CD4-positive, alpha-beta T cell treated with Interleukin-21 for 1 hour (primary cell): ENCODE data around the gene CHD6.

Experiments used
- DNase-seq: peaks from one replicate; pipeline ENCODE4 v3.0.0-alpha.2; 2020

The CHD6 gene, protein sequence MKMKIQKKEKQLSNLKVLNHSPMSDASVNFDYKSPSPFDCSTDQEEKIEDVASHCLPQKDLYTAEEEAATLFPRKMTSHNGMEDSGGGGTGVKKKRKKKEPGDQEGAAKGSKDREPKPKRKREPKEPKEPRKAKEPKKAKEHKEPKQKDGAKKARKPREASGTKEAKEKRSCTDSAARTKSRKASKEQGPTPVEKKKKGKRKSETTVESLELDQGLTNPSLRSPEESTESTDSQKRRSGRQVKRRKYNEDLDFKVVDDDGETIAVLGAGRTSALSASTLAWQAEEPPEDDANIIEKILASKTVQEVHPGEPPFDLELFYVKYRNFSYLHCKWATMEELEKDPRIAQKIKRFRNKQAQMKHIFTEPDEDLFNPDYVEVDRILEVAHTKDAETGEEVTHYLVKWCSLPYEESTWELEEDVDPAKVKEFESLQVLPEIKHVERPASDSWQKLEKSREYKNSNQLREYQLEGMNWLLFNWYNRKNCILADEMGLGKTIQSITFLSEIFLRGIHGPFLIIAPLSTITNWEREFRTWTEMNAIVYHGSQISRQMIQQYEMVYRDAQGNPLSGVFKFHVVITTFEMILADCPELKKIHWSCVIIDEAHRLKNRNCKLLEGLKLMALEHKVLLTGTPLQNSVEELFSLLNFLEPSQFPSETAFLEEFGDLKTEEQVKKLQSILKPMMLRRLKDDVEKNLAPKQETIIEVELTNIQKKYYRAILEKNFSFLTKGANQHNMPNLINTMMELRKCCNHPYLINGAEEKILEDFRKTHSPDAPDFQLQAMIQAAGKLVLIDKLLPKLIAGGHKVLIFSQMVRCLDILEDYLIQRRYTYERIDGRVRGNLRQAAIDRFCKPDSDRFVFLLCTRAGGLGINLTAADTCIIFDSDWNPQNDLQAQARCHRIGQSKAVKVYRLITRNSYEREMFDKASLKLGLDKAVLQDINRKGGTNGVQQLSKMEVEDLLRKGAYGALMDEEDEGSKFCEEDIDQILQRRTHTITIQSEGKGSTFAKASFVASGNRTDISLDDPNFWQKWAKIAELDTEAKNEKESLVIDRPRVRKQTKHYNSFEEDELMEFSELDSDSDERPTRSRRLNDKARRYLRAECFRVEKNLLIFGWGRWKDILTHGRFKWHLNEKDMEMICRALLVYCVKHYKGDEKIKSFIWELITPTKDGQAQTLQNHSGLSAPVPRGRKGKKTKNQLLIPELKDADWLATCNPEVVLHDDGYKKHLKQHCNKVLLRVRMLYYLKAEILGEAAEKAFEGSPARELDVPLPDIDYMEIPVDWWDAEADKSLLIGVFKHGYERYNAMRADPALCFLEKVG (N-terminal part only)

DNA sequence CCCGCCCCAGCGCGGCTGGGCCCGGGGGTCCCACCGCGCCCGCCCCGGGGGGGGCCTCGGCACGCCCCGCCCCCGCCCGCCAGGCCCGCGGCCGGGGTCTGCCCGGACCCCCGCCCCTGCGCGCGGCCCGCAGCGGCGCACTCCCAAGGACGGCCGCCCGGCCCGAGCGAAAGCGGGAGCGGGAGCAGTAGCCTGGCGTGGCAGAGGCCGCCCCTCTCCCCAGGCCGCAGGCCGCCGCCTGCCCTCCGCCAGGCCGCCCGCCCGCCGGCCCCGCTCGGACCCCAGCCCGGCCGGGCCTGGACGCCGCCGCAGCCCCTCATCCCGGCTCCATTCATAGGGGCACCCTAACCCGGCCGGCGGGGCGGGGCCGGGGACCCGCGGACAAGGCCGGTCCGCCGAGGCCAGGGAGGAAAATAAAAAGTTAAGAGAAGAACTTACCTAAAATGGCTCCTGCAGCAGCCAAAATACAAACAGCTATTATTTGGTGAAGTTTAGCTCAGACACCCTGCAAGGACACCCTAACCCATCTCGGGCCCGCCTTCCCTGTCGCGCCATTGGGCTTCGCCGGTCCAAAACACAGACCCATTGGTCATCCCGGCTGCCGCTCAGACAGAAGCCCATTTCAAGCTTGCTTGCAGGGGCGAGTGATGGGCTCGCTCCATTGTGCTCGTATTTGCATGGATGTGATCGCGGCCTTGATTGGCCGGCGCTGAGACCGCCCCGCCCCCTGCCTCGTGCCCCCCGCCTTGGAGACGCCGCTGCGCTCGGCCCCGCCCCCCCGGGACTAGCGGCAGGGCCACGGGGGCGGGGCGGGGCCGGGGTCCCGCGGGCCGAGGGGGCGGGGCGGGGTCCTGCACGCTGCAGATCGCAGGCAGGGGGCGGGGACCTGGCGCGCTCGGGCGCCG, at the start of gene CHD6:
CHD6 (minus strand) TSS at position 476 of the 905 bp plus-strand sequence. CDS start 67,040 bp downstream, outside the sequence.
- DNase-seq: peak; percentile 100

DNA sequence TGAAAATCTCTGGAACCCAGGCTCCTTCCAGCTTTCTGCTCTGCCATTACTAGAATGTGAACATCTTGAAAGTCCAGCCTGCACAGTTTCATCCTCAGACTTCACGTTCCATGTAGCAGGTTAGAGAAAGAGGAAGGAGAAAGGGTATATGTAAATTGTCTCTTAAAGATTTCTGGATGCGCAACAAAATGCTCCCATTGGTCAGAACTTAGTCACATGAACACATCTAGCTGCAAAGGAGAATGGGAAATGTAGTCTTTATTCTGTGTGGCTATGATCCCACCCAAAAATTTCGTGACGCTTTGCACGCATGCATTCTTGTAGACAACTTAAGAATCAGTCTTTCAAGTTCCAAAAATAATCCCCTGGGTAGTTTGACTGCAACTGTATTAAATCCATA, 46.4 kb upstream of the CHD6 start:
- peak; percentile 2 for DNase-seq

GRCh38 chr20:41657655-41658054, 39.5 kb upstream of the CHD6 start:
- no peak for DNase-seq

DNA sequence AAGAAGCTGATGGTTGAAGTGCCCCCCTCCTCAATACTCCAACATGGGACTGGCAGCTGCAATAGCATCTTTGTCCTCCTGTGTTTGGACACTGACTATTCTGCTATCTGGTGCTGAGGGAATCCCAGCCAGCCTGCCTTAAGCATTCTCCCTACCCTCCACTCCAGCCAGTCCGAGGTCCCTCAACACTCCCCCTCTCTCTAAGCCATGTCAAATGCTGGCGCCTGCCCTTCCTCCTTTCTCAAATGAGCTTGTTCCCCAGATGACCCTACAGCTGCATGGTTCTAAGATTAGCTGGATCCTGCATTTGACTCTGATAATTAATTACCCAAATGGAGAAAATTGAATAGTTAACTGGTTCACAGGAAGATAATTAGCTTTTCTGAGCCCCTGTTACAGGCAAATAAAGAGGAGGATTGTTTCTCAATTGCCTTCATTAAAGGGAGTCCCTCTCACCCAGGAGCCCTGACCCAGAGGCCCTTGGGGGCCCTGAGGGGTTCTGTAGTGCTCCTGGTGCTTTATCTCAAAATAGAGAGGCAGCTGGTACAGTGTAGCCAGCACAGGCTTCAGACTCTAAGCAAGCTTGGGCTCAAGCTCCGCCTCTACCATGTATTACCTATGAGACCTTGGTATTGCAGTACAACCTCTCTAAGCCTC, 37.9 kb upstream of the CHD6 start:
- DNase-seq: no peak

GRCh38 chr20:41654884-41655283, 36.7 kb upstream of the CHD6 start:
- no peak for DNase-seq

DNA sequence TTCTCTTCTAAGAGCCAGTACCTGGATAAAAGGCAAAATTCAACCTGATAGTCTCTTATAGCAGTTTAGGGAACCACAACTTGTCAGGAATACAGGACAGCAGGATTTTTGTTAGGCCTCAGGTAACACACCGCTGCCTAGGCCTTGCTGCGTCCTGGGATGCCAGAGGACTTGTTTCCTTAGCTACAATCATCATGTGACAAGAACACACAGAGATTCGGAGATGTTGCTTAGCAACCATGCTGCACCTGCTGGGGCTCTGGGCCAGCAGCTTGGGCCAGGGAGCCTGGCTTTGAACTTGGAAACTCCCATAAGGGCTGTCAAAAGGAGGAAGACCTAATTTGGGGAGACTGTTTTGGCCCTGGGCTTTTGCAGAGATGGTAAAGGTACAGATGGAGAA, 36.1 kb upstream of the CHD6 start:
- no peak for DNase-seq

DNA sequence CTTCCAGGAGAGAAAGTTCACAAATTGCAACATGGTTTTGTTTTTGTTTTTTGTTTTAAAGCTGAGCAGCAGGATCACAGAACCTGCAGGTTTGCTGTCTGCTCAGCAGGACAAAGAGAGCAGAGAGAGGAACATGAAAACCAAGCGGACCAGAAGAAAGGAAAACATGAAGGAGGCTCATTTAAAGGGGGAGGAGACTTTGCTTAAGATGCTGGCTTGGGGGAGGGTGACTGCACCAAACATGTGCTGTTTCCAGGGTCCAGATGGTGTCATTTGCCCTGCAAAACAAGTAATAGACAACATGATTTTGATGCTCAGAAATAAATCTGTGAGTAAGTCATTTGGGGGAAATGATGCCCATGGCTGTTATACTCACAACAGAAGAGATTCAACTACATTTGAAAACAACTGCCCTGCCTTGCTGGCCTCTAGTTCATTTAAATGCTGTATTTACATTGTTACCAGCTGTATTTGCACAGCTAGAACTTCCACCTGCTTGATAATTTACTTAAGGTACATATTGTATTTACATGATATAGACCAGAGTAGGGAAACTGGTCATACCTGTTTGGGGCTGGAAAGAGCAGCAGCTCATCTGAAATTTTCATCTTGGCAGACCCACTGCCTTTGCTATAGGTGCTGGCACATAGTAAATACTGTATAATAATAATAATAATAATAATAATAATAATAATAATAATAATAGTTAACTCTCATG, 32.2 kb upstream of the CHD6 start:
- no peak for DNase-seq

DNA sequence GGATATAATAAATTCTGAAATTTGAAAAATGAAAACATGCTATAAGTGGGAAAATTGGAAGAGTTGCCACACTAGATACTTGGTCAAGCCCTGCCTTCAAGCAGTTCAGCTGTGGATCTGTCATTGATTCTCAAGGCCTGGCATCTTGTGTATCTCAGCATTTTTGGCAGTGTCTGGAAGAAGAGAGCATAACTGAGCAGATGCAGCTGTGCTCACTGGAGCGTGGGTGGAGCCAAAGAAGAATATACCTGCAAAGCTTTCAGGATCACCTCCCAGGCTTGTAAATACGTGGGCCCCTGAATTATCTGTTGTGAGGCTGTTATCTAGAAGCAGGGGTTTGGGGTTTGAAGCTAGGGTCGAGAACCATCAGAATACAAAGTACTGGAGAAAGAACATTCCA, 31.3 kb upstream of the CHD6 start:
- no peak for DNase-seq

- DNase-seq: no peak
Measured at GRCh38 chr20:41645372-41645771, 27.2 kb upstream of the CHD6 start.

- DNase-seq: no peak
Measured at GRCh38 chr20:41643504-41643938, 25.3 kb upstream of the CHD6 start.

GRCh38 chr20:41639630-41640029, 21.5 kb upstream of the CHD6 start:
- no peak for DNase-seq

GRCh38 chr20:41638456-41638855, 20.3 kb upstream of the CHD6 start:
- no peak for DNase-seq

- DNase-seq: no peak
Measured at GRCh38 chr20:41635158-41635557, 17.0 kb upstream of the CHD6 start.

DNA sequence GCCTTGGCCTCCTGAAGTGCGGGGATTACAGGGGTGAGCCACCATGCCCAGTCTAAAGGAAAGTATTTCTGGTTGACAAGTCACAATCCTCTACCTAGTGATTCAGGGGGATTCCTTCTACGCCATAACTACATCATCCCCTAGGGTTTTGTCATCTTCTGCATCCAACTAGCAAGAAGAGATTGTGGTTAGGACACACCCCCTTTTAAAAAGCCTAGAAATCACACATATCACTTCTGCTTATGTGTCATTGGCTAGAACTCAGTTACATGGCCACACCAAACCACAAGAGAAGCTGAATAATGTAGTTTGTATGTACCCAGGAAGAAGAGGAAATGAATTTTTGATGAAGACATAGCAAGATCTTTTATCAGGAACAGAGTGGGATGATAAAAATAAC, 14.7 kb upstream of the CHD6 start:
- peak; percentile 24 for DNase-seq

DNA sequence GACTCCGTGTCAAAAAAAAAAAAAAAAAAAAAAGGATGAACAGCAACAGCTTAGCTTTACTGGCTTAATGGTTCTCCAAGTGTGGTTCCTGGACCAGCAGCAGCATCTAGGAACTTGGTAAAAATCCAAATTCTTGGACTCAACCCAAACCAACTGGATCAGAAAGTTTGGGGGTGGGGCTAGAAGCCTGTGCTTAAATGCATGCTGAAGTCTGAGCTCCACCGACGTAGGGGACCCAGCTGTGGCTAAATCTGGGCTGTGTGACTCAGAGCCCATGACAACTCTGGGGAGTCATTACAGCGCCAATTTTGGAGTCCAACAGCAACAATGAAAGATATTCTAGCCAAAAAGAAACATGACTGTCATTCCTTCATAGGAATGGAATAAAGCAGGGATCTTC, 13.6 kb upstream of the CHD6 start:
- no peak for DNase-seq

GRCh38 chr20:41630846-41631245, 12.7 kb upstream of the CHD6 start:
- no peak for DNase-seq

GRCh38 chr20:41627611-41628244, 9.6 kb upstream of the CHD6 start:
- no peak for DNase-seq

- DNase-seq: no peak
Measured at GRCh38 chr20:41627001-41627495, 8.9 kb upstream of the CHD6 start.

DNA sequence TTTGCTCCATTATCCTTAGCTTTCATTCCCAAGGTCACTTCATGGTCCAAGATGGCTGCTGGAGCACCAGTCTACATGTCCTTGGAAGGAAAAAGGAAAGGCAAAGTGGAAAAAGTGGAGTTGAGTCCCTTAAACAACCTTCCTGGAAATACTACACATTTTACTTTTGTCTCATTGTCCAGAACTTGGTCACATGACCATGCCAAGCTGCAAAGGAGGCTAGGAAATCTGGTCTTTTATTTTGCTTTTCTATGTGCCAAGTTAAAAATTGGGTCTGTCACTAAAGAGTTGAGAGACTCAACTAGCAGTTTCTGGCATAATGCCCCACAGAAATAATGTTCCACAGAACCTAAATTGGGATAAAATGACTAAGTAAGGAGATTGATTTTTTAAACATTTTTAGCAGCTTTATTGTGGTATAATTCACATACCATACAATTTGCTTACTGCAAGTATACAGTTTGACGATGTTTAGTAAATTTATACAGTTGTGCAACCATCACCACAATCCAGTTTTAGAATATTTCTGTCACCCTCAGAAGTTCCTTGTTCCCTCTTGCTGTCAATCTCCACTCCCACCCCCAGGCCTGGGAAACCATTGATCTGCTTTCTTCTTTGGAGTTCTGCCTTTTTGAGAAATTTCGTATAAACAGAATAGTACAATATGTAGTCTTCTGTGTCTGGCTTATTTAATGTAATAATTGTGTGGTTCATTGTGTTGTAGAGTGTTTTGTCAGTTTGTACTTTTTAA, 5.6 kb upstream of the CHD6 start:
- no peak for DNase-seq
